ENCODE measurements around the gene CDHR5.

The CDHR5 gene

GRCh38 chr11:601573-602245, 23.0 kb downstream of the CDHR5 start:
- no peak overlapping the region for H3K27ac ChIP-seq (ENCODE audit: low read length)
- no peaks in the 10 kb centered on the region for H3K27me3 ChIP-seq (ENCODE audit: control insufficient read depth, insufficient read depth, low read length)
- H3K9ac ChIP-seq (ENCODE audit: low read length), result no peak overlapping the region
- H3K9me3 ChIP-seq (ENCODE audit: control insufficient read depth, low read depth, low read length), result no peaks in the 10 kb centered on the region
- peaks cover 69% of the 10 kb centered on the region for H3K36me3 ChIP-seq (ENCODE audit: control insufficient read depth, low read depth, low read length)
- no peaks in the 10 kb centered on the region for H3K4me1 ChIP-seq (ENCODE audit: control insufficient read depth, low read depth, low read length)
- H3K4me3 ChIP-seq (ENCODE audit: low read length), result no peak overlapping the region

- Histone ChIP-seq H3K9me3 (ENCODE audit: control insufficient read depth, low read depth, low read length) (no peaks in the 10 kb centered on the region), H3K4me1 (ENCODE audit: control insufficient read depth, low read depth, low read length) (no peaks in the 10 kb centered on the region), H3K27me3 (ENCODE audit: control insufficient read depth, insufficient read depth, low read length) (no peaks in the 10 kb centered on the region), H3K36me3 (ENCODE audit: control insufficient read depth, low read depth, low read length) (peaks cover 64% of the 10 kb centered on the region), H3K27ac (ENCODE audit: low read length) (no peak overlapping the region), H3K4me3 (ENCODE audit: low read length) (no peak overlapping the region), H3K9ac (ENCODE audit: low read length) (no peak overlapping the region)
Observed at GRCh38 chr11:598005-598680, 26.6 kb downstream of the CDHR5 start.

- H3K36me3 ChIP-seq (ENCODE audit: control insufficient read depth, low read depth, low read length), result peaks cover 69% of the 10 kb centered on the region
Observed at GRCh38 chr11:597166-597725, 27.5 kb downstream of the CDHR5 start.

GRCh38 chr11:596374-596773, 28.4 kb downstream of the CDHR5 start:
- Histone ChIP-seq H3K9me3 (ENCODE audit: control insufficient read depth, low read depth, low read length) (no peaks in the 10 kb centered on the region), H3K4me3 (ENCODE audit: low read length) (no peak overlapping the region), H3K9ac (ENCODE audit: low read length) (no peak overlapping the region), H3K4me1 (ENCODE audit: control insufficient read depth, low read depth, low read length) (no peaks in the 10 kb centered on the region), H3K27me3 (ENCODE audit: control insufficient read depth, insufficient read depth, low read length) (no peaks in the 10 kb centered on the region), H3K36me3 (ENCODE audit: control insufficient read depth, low read depth, low read length) (peaks cover 65% of the 10 kb centered on the region), H3K27ac (ENCODE audit: low read length) (no peak overlapping the region)

More at GRCh38 chr11:597166-597725, 27.5 kb downstream of the CDHR5 start:
- no peak overlapping the region for H3K9ac ChIP-seq (ENCODE audit: low read length)
- H3K27ac ChIP-seq (ENCODE audit: low read length), result no peak overlapping the region
- no peaks in the 10 kb centered on the region for H3K27me3 ChIP-seq (ENCODE audit: control insufficient read depth, insufficient read depth, low read length)
- H3K4me1 ChIP-seq (ENCODE audit: control insufficient read depth, low read depth, low read length), result no peaks in the 10 kb centered on the region
- H3K4me3 ChIP-seq (ENCODE audit: low read length), result no peak overlapping the region
- no peaks in the 10 kb centered on the region for H3K9me3 ChIP-seq (ENCODE audit: control insufficient read depth, low read depth, low read length)

GRCh38 chr11:595400-595799, 29.4 kb downstream of the CDHR5 start:
- Histone ChIP-seq H3K4me1 (ENCODE audit: control insufficient read depth, low read depth, low read length) (no peaks in the 10 kb centered on the region), H3K27ac (ENCODE audit: low read length) (no peak overlapping the region), H3K36me3 (ENCODE audit: control insufficient read depth, low read depth, low read length) (peaks cover 64% of the 10 kb centered on the region), H3K4me3 (ENCODE audit: low read length) (no peak overlapping the region), H3K9me3 (ENCODE audit: control insufficient read depth, low read depth, low read length) (no peaks in the 10 kb centered on the region), H3K27me3 (ENCODE audit: control insufficient read depth, insufficient read depth, low read length) (no peaks in the 10 kb centered on the region), H3K9ac (ENCODE audit: low read length) (no peak overlapping the region)

- Histone ChIP-seq H3K27ac (ENCODE audit: low read length) (no peak overlapping the region), H3K9me3 (ENCODE audit: control insufficient read depth, low read depth, low read length) (no peaks in the 10 kb centered on the region), H3K4me1 (ENCODE audit: control insufficient read depth, low read depth, low read length) (no peaks in the 10 kb centered on the region), H3K36me3 (ENCODE audit: control insufficient read depth, low read depth, low read length) (peaks cover 66% of the 10 kb centered on the region), H3K9ac (ENCODE audit: low read length) (no peak overlapping the region), H3K4me3 (ENCODE audit: low read length) (no peak overlapping the region), H3K27me3 (ENCODE audit: control insufficient read depth, insufficient read depth, low read length) (no peaks in the 10 kb centered on the region)
Observed at GRCh38 chr11:593347-593746, 31.4 kb downstream of the CDHR5 start.

- Histone ChIP-seq H3K9ac (ENCODE audit: low read length) (no peak overlapping the region), H3K9me3 (ENCODE audit: control insufficient read depth, low read depth, low read length) (no peaks in the 10 kb centered on the region), H3K27me3 (ENCODE audit: control insufficient read depth, insufficient read depth, low read length) (no peaks in the 10 kb centered on the region), H3K4me1 (ENCODE audit: control insufficient read depth, low read depth, low read length) (no peaks in the 10 kb centered on the region), H3K27ac (ENCODE audit: low read length) (no peak overlapping the region), H3K4me3 (ENCODE audit: low read length) (no peak overlapping the region), H3K36me3 (ENCODE audit: control insufficient read depth, low read depth, low read length) (peaks cover 70% of the 10 kb centered on the region)
Observed at GRCh38 chr11:592918-593317, 31.8 kb downstream of the CDHR5 start.

GRCh38 chr11:592501-592900, 32.3 kb downstream of the CDHR5 start:
- no peak overlapping the region for H3K27ac ChIP-seq (ENCODE audit: low read length)
- H3K4me1 ChIP-seq (ENCODE audit: control insufficient read depth, low read depth, low read length), result no peaks in the 10 kb centered on the region
- no peaks in the 10 kb centered on the region for H3K9me3 ChIP-seq (ENCODE audit: control insufficient read depth, low read depth, low read length)
- peaks cover 74% of the 10 kb centered on the region for H3K36me3 ChIP-seq (ENCODE audit: control insufficient read depth, low read depth, low read length)
- H3K4me3 ChIP-seq (ENCODE audit: low read length), result no peak overlapping the region
- H3K9ac ChIP-seq (ENCODE audit: low read length), result no peak overlapping the region
- H3K27me3 ChIP-seq (ENCODE audit: control insufficient read depth, insufficient read depth, low read length), result no peaks in the 10 kb centered on the region

- no peak overlapping the region for H3K4me3 ChIP-seq (ENCODE audit: low read length)
Observed at GRCh38 chr11:590997-591396, 33.8 kb downstream of the CDHR5 start.

GRCh38 chr11:589798-590197, 35.0 kb downstream of the CDHR5 start:
- Histone ChIP-seq H3K4me3 (ENCODE audit: low read length) (no peak overlapping the region), H3K27ac (ENCODE audit: low read length) (no peak overlapping the region), H3K27me3 (ENCODE audit: control insufficient read depth, insufficient read depth, low read length) (no peaks in the 10 kb centered on the region), H3K4me1 (ENCODE audit: control insufficient read depth, low read depth, low read length) (no peaks in the 10 kb centered on the region), H3K9me3 (ENCODE audit: control insufficient read depth, low read depth, low read length) (no peaks in the 10 kb centered on the region), H3K9ac (ENCODE audit: low read length) (no peak overlapping the region), H3K36me3 (ENCODE audit: control insufficient read depth, low read depth, low read length) (peaks cover 69% of the 10 kb centered on the region)

More at GRCh38 chr11:590997-591396, 33.8 kb downstream of the CDHR5 start:
- Histone ChIP-seq H3K4me1 (ENCODE audit: control insufficient read depth, low read depth, low read length) (no peaks in the 10 kb centered on the region), H3K9ac (ENCODE audit: low read length) (no peak overlapping the region), H3K27me3 (ENCODE audit: control insufficient read depth, insufficient read depth, low read length) (no peaks in the 10 kb centered on the region), H3K27ac (ENCODE audit: low read length) (no peak overlapping the region), H3K9me3 (ENCODE audit: control insufficient read depth, low read depth, low read length) (no peaks in the 10 kb centered on the region), H3K36me3 (ENCODE audit: control insufficient read depth, low read depth, low read length) (peaks cover 80% of the 10 kb centered on the region)

GRCh38 chr11:587978-588380, 36.8 kb downstream of the CDHR5 start:
- no peaks in the 10 kb centered on the region for H3K9me3 ChIP-seq (ENCODE audit: control insufficient read depth, low read depth, low read length)
- no peak overlapping the region for H3K4me3 ChIP-seq (ENCODE audit: low read length)
- H3K9ac ChIP-seq (ENCODE audit: low read length), result no peak overlapping the region
- H3K36me3 ChIP-seq (ENCODE audit: control insufficient read depth, low read depth, low read length), result peaks cover 67% of the 10 kb centered on the region
- H3K27ac ChIP-seq (ENCODE audit: low read length), result no peak overlapping the region
- no peaks in the 10 kb centered on the region for H3K4me1 ChIP-seq (ENCODE audit: control insufficient read depth, low read depth, low read length)
- H3K27me3 ChIP-seq (ENCODE audit: control insufficient read depth, insufficient read depth, low read length), result no peaks in the 10 kb centered on the region

- Histone ChIP-seq H3K9ac (ENCODE audit: low read length) (no peak overlapping the region), H3K4me1 (ENCODE audit: control insufficient read depth, low read depth, low read length) (no peaks in the 10 kb centered on the region), H3K27me3 (ENCODE audit: control insufficient read depth, insufficient read depth, low read length) (no peaks in the 10 kb centered on the region), H3K27ac (ENCODE audit: low read length) (no peak overlapping the region), H3K4me3 (ENCODE audit: low read length) (no peak overlapping the region), H3K9me3 (ENCODE audit: control insufficient read depth, low read depth, low read length) (no peaks in the 10 kb centered on the region), H3K36me3 (ENCODE audit: control insufficient read depth, low read depth, low read length) (peaks cover 62% of the 10 kb centered on the region)
Observed at GRCh38 chr11:587546-587945, 37.2 kb downstream of the CDHR5 start.

Measured in iPS-18a (cell line).